HuH-7 (cell line): ENCODE measurements around the gene COX19.
"Not testable (repeated sequence)": the region's sequence is repeated elsewhere in the genome, so short reads cannot be mapped to it uniquely, and the experiment has no call there.

Source experiments
- DNase-seq: peaks from one replicate; pipeline ENCODE4 v3.0.0; 2011; ENCODE audit warnings: low spot score

The COX19 gene

GRCh38 chr7:924042-924441 is 51.3 kb downstream of the COX19 start:
- DNase-seq = not testable (repeated sequence)

- no peak for DNase-seq
Measured at GRCh38 chr7:923108-924041, 52.0 kb downstream of the COX19 start.

- no peak for DNase-seq
Measured at GRCh38 chr7:922334-923107, 52.8 kb downstream of the COX19 start.

- DNase-seq = no peak
Measured at GRCh38 chr7:921581-922333, 53.6 kb downstream of the COX19 start.

GRCh38 chr7:921071-921461 is 54.3 kb downstream of the COX19 start:
- no peak for DNase-seq

- DNase-seq = no peak
Measured at GRCh38 chr7:920351-921070, 54.8 kb downstream of the COX19 start.

- DNase-seq = no peak
Measured at GRCh38 chr7:919924-920341, 55.4 kb downstream of the COX19 start.

- DNase-seq = no peak
Measured at GRCh38 chr7:919114-919442, 56.3 kb downstream of the COX19 start.

GRCh38 chr7:918441-919113 is 56.8 kb downstream of the COX19 start:
- no peak for DNase-seq

GRCh38 chr7:918118-918425 is 57.3 kb downstream of the COX19 start:
- DNase-seq = no peak

- DNase-seq = no peak
Measured at GRCh38 chr7:917255-918117, 57.9 kb downstream of the COX19 start.

- DNase-seq = no peak
Measured at GRCh38 chr7:916291-916941, 58.9 kb downstream of the COX19 start.
